DND-41 (cell line): ENCODE data around the gene SPACA7.

ENCODE experiments used
- EZH2 ChIP-seq: IDR thresholded peaks from 3 replicates; pipeline ENCODE4 v1.6.1; 2012; ENCODE audit warnings: borderline replicate concordance, low read depth, mild to moderate bottlenecking, moderate library complexity, low read length, inconsistent platforms; ENCODE audit not compliant: severe bottlenecking
- TF ChIP-seq, protein P1 (sequence below): IDR thresholded peaks from 2 replicates; pipeline ENCODE4 v1.5.1; 2012; ENCODE audit warnings: borderline replicate concordance, low read length, moderate library complexity, mild to moderate bottlenecking; ENCODE audit not compliant: poor library complexity, severe bottlenecking; ENCODE audit errors: extremely low read depth

DNA sequence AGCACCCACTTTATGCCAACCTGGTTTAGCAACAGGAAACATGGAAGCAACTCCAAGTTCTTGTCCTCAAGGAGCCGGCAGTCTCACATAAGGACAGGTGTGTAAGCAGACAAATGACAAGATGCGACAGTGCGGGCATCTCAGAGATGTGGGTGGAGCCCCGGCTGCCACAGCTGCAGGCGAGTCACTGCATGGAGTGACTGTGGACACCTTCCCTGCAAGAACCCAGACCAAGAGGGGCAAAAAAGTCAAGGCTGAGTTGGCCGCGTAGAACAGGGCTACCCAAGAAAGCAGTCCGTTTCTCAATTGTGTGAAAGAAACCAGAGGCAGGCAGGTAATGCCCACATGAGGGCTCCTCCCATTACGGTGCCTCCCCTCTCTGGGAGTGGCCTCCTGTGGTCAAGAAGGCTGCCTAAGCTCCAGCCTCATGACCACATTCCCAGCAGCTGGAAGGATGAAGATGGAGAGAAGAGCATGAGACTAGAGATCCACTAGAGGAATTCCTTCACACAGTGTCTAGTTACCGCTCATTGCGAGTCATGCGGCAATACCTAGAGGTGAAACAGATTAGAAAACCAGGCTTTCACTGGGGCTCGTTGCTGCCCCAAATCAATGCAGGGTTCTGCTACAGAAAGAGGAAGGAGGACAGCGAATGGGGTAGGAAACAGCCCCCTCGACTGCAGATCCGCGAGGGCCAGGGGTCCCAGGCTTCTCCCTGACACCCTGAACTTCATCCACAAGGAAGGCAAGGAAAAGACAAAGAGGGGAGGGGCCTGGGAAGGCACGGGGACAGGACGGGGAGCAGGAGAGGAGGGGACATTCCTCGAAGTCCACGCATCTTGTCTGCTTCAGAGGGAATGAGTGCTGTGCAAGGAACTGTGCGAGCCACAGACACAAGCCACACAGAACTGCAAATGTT is 80.2 kb downstream of the SPACA7 start:
- TF ChIP-seq, protein P1, sequence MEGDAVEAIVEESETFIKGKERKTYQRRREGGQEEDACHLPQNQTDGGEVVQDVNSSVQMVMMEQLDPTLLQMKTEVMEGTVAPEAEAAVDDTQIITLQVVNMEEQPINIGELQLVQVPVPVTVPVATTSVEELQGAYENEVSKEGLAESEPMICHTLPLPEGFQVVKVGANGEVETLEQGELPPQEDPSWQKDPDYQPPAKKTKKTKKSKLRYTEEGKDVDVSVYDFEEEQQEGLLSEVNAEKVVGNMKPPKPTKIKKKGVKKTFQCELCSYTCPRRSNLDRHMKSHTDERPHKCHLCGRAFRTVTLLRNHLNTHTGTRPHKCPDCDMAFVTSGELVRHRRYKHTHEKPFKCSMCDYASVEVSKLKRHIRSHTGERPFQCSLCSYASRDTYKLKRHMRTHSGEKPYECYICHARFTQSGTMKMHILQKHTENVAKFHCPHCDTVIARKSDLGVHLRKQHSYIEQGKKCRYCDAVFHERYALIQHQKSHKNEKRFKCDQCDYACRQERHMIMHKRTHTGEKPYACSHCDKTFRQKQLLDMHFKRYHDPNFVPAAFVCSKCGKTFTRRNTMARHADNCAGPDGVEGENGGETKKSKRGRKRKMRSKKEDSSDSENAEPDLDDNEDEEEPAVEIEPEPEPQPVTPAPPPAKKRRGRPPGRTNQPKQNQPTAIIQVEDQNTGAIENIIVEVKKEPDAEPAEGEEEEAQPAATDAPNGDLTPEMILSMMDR = no peak
- TF ChIP-seq EZH2 = no peak
